Suppressor macrophage treated with lipopolysaccharide for 1 hour (primary cell): Measurements from ENCODE around the gene FAM236C.
"Not testable (repeated sequence)": the region's sequence is repeated elsewhere in the genome, so short reads cannot be mapped to it uniquely, and the experiment has no call there.

ENCODE experiments used
- DNase-seq, 3 donors: peaks; one replicate each; pipeline ENCODE4 v3.0.0-alpha.2; 2020 to 2022

The FAM236C gene

GRCh38 chrX:72912315-72912714, at the start of gene FAM236C:
TSS of gene FAM236C (plus strand) at chrX:72912615. CDS start at chrX:72912715, 100 bp downstream.
- DNase-seq = not testable (repeated sequence)

- DNase-seq = not testable (repeated sequence)
These were observed 29.5 kb upstream of the FAM236C start for GRCh38 chrX:72882898-72883297.

- not testable (repeated sequence) for DNase-seq
These were observed 22.7 kb upstream of the FAM236C start for GRCh38 chrX:72889740-72890139.

GRCh38 chrX:72916096-72916495, 3.7 kb downstream of the FAM236C start:
- not testable (repeated sequence) for DNase-seq

- DNase-seq = not testable (repeated sequence)
These were observed 19.9 kb downstream of the FAM236C start for GRCh38 chrX:72932283-72932682.

GRCh38 chrX:72936455-72936854, 24.0 kb downstream of the FAM236C start:
- not testable (repeated sequence) for DNase-seq

- not testable (repeated sequence) for DNase-seq
These were observed 24.6 kb downstream of the FAM236C start for GRCh38 chrX:72936882-72937455.

- not testable (repeated sequence) for DNase-seq
These were observed 25.5 kb downstream of the FAM236C start, which contains the start of gene FAM236A for GRCh38 chrX:72937906-72938305. TSS of gene FAM236A (plus strand) at chrX:72938206. CDS start at chrX:72938263, 57 bp downstream.

GRCh38 chrX:72942272-72942671, 29.9 kb downstream of the FAM236C start:
- DNase-seq = not testable (repeated sequence)

GRCh38 chrX:72943035-72943818, 30.8 kb downstream of the FAM236C start:
- not testable (repeated sequence) for DNase-seq

- not testable (repeated sequence) for DNase-seq
These were observed 31.4 kb downstream of the FAM236C start, which contains the start of gene DMRTC1 for GRCh38 chrX:72943819-72944169. TSS of gene DMRTC1 (minus strand) at chrX:72943837. CDS start at chrX:72875694, 68,143 bp downstream.

- not testable (repeated sequence) for DNase-seq
These were observed 47.6 kb downstream of the FAM236C start for GRCh38 chrX:72959971-72960370.
